Measurements from ENCODE around the gene GEMIN2.
"Not testable (repeated sequence)": the region's sequence is repeated elsewhere in the genome, so short reads cannot be mapped to it uniquely, and the experiment has no call there.

Gene GEMIN2

DNA sequence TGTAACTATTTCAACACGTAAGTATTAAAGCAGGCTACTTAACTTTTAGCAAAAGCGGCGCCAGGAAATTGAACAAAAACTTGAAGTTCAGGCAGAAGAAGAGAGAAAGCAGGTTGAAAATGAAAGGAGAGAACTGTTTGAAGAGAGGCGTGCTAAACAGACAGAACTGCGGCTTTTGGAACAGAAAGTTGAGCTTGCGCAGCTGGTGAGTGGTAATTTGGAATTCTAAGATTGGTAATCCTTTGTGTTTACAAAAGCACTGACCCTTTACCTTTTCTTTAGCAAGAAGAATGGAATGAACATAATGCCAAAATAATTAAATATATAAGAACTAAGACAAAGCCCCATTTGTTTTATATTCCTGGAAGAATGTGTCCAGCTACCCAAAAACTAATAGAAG, 64.9 kb downstream of the GEMIN2 start:
- no peak for DNase-seq

DNA sequence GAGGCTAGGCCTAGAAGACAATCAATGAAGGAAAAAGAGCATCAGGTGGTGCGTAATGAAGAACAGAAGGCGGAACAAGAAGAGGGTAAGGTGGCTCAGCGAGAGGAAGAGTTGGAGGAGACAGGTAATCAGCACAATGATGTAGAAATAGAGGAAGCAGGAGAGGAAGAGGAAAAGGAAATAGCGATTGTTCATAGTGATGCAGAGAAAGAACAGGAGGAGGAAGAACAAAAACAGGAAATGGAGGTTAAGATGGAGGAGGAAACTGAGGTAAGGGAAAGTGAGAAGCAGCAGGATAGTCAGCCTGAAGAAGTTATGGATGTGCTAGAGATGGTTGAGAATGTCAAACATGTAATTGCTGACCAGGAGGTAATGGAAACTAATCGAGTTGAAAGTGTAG, 66.4 kb downstream of the GEMIN2 start:
- no peak for DNase-seq

DNA sequence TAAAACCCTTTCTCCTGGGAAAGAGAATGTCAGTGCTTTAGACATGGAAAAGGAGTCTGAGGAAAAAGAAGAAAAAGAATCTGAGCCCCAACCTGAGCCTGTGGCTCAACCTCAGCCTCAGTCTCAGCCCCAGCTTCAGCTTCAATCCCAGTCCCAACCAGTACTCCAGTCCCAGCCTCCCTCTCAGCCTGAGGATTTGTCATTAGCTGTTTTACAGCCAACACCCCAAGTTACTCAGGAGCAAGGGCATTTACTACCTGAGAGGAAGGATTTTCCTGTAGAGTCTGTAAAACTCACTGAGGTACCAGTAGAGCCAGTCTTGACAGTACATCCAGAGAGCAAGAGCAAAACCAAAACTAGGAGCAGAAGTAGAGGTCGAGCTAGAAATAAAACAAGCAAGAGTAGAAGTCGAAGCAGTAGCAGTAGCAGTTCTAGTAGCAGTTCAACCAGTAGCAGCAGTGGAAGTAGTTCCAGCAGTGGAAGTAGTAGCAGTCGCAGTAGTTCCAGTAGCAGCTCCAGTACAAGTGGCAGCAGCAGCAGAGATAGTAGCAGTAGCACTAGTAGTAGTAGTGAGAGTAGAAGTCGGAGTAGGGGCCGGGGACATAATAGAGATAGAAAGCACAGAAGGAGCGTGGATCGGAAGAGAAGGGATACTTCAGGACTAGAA, 67.0 kb downstream of the GEMIN2 start:
- no peak for DNase-seq

DNA sequence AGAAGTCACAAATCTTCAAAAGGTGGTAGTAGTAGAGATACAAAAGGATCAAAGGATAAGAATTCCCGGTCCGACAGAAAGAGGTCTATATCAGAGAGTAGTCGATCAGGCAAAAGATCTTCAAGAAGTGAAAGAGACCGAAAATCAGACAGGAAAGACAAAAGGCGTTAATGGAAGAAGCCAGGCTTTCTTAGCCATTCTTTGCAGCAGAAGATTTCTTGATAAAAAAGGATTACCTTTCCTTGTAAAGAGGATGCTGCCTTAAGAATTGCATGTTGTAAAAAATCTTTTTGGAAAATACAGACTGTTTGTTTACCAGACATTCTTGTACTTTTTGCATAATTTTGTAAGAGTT, 67.5 kb downstream of the GEMIN2 start:
- DNase-seq, result no peak

DNA sequence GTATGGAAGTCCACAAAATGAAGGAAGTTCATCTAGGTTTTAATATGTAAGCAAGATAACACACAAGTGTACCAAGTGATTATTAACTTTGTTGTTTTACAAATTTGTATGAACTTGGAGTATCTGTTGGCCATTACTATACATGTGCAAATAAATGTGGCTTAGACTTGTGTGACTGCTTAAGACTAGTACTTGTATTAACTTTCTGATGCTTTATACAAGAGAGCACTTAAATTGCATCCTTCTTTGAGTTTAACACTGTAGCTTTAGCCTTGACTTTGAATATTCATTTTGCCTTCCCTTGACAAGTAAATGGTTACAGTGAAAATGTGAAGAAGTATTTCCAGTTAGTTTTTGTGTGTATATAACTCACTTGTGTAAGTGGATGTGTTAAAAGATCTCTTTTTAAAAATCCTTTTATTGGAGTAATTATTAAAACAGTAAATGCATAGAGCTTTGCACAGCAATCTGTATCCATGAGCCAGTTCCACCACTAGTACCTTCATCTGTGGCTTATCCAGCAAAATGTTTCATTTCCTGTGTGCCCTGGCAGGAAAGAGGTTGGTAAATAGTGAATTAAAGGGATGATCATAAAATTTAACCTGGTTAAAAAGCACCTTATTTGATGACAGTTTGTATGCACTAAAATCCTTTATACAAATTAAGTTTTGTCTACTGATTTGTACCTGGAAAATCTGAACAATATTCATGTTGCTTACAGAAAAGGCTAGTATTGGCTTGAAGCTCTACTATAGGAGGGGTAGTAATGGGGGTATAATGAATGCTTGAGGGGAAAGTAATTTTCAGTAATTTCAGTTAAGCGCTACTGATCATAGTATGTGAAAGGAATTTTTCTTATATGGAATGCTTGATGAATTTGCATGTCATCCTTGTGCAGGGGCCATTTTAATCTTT, 68.9 kb downstream of the GEMIN2 start:
- DNase-seq, result no peak

DNA sequence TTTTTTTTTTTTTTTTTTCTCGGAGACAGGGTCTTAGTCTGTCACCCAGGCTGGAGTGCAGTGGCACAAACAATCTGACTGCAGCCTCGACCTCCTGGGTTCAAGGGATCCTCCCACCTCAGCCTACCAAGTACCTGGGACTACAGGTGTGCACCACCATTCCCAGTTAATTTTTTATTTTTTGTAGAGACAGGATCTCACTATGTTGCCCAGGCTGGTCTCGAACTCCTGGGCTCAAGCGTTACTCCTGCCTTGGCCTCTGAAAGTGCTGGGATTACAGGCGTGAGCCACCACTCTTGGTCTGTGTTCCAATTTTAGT, 69.5 kb downstream of the GEMIN2 start:
- DNase-seq, result not testable (repeated sequence)

DNA sequence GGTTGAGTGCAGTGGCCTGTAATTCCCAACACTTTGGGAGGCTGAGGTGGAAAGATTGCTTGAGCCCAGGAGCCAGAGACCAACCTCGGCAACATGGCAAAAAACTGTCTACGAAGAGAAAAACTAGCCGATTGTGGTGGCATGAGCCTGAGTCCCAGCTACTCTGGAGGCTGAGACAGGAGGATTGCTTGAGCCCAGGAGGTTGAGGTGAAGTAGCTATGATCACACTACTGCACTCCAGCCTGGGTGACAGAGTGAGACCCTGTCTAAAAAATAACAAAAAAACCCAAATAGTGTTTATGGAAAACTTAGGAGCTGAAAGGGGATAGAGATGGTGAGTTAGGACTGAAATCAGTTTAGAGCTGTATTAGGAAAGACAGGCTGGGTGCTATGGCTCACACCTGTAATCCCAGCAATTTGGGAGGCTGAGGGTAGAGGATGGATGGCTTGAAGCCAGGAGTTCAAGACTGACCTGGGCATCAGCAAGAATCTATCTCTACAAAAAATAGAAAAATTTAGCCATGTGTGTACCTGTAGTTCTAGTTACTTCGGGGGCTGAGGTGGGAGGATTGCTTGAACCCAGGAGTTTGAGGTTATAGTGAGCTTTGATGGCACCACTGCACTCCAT, 70.6 kb downstream of the GEMIN2 start:
- DNase-seq, result no peak

DNA sequence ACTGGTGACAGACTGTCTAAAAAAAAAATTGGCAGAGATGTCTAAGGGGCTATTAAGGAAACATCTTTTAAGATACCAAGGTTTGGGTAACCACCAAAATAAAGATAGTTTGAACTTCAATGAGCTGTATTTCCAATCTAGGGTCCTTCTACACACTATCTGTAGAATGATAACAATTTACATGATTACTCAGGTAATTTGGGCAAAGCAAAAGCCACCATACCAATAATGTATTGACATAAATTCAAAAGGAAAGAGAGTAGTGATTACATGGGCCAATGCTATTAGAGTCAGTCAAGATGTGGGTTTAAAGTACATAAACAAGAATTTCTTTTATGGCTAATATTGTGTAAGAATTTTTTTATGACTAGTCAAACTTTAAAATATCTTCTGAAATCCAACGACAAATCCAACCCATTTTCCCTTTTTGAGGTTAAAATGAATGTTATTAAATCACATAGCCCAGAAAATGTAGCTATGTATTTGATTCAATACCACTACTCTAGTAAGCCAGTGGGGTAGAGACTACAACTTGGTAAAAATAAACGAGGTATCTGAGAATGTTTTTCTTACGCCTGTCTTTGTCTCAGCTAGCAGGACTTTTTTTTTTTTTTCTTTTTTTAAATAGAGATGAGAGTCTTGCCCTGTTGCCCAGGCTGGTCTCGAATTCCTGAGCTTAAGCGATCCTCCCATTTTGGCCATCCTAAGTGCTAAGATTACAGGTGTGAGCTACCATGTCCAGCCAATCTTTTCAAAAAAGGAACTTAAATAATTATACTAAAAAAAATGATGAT, 71.3 kb downstream of the GEMIN2 start:
- DNase-seq, result no peak

Measured in NCI-H1436 treated with DMSO at 0.1 percent for 48 hours (cell line).